Stomach (tissue), 9 donors: ENCODE measurements around the gene ESPN. TPM values are rescaled to one million over a fixed set of nuclear protein-coding genes. Genes with fewer than 3 reads are reported as not detected.

Experiments used
- DNase-seq, 2 donors: peaks; one replicate each; pipeline versions ENCODE4 v3.0.0 to v3.0.0-alpha.2; 2013 to 2019
- H3K27ac ChIP-seq, 5 donors: fragments of 200-600 bp in 4 of 5; sonication (generic) in 4 of 5; one replicate each; pipeline ENCODE4 v1.5.1; 2013 to 2019; ENCODE audit warnings: mild to moderate bottlenecking in 1 of 5, moderate library complexity in 1 of 5
- H3K27me3 ChIP-seq, 3 donors: fragments of 200-600 bp; sonication (generic); one replicate each; pipeline ENCODE4 v1.5.1; 2017 to 2019; ENCODE audit warnings: mixed run types in 1 of 3
- H3K36me3 ChIP-seq, 4 donors: fragments of 200-600 bp; sonication (generic); 1 replicate in 3 of 4; 2 replicates in 1 of 4; pipeline ENCODE4 v1.5.1; 2016 to 2019
- H3K4me1 ChIP-seq, 4 donors: fragments of 200-600 bp; sonication (generic); one replicate each; pipeline ENCODE4 v1.5.1; 2016 to 2019
- H3K4me3 ChIP-seq, 4 donors: fragments of 200-600 bp; sonication (generic) in 3 of 4; one replicate each; pipeline ENCODE4 v1.5.1; 2016 to 2019; ENCODE audit warnings: mild to moderate bottlenecking in 1 of 4
- H3K9me3 ChIP-seq, 4 donors: fragments of 200-600 bp; sonication (generic); one replicate each; pipeline ENCODE4 v1.5.1; 2016 to 2019
- CTCF ChIP-seq, 7 experiments: fragments of 450-650 bp in 4 of 7; fragments of 200-600 bp in 3 of 7; sonication (generic) in 3 of 7; IDR thresholded peaks; one replicate each; pipeline ENCODE4 v1.5.1; 2016 to 2019; ENCODE audit warnings: antibody characterized with exemption in 7 of 7, control low read depth in 2 of 7, mild to moderate bottlenecking in 1 of 7
- EP300 ChIP-seq: sonication (generic); formaldehyde crosslinking; IDR thresholded peaks from one replicate; pipeline ENCODE4 v1.6.1; 2017; ENCODE audit warnings: antibody characterized with exemption
- POLR2A ChIP-seq, 4 donors: fragments of 450-650 bp; IDR thresholded peaks; one replicate each; pipeline ENCODE4 v1.6.1; 2016; ENCODE audit warnings: antibody characterized with exemption in 4 of 4, control low read depth in 2 of 4, mild to moderate bottlenecking in 1 of 4, moderate library complexity in 1 of 4
- POLR2AphosphoS5 ChIP-seq, 3 donors: sonication (generic); formaldehyde crosslinking; IDR thresholded peaks; one replicate each; pipeline ENCODE4 v1.6.1; 2016; ENCODE audit warnings: antibody characterized with exemption in 3 of 3
- WGBS, 5 donors: extraction: QIAGEN DNeasy Blood & Tissue Kit in 3 of 5; methylation state at CpG; one replicate each; pipeline versions ENCODE4 v1.1.5 to v1.1.7; 2013 to 2018; 5-methylcytosine and 5-hydroxymethylcytosine counted together
- intact Hi-C: fragments of 100-400 bp; cut with DNase I; formaldehyde crosslinking; loops from one replicate; pipeline ENCODE4 v1.15.1; 2023; ENCODE audit warnings: low total_unique reads
- polyA plus RNA-seq, 3 donors: library from polyadenylated mRNA; stranded (reverse); fragments of 200-250 nt; gene quantifications; one replicate each; pipeline ENCODE4 v1.2.3, GENCODE V29; 2013
- total RNA-seq, 5 donors: library from RNA; depleted of rRNA; stranded (reverse); fragments of >200 nt; gene quantifications; one replicate each; pipeline versions ENCODE4 v1.1.0 to v1.2.3, GENCODE V29; 2014 to 2016
- donor health status: healthy with polysubstance abuse.
- donor health status: Bipolar disorder and iron deficiency.
- donor health status: healthy.

The ESPN gene
- total and polyA plus RNA-seq, 8 donors, result 1.5 to 68.4 (median 4.8) TPM; not detected in 2

- Histone ChIP-seq H3K4me3 (no peak overlapping the region), H3K4me1 (peaks cover 0 to 7% (median 6%) of the 10 kb centered on the region in 4 donors), H3K27ac (no peak overlapping the region), H3K9me3 (no peaks in the 10 kb centered on the region), H3K36me3 (no peaks in the 10 kb centered on the region), H3K27me3 (peaks cover 12 to 84% (median 41%) of the 10 kb centered on the region in 3 donors)
- no peak for DNase-seq
- intact Hi-C loops, result no loop called here
- TF ChIP-seq CTCF (IDR thresholded peaks at IDR 0.05), result no peak
- TF ChIP-seq POLR2AphosphoS5 (IDR thresholded peaks at IDR 0.05), result no peak
- TF ChIP-seq POLR2A (IDR thresholded peaks at IDR 0.05), result no peak
- no peak for TF ChIP-seq EP300
- 26 to 36% (median 32%) methylated on average over 6 of the region's 6 CpGs for WGBS, 5 donors
Observed at GRCh38 chr1:6412896-6413295, 11.7 kb upstream of the ESPN start.

- Histone ChIP-seq H3K4me3 (no peak overlapping the region), H3K27ac (no peak overlapping the region), H3K9me3 (no peaks in the 10 kb centered on the region), H3K36me3 (no peaks in the 10 kb centered on the region), H3K27me3 (peaks cover 28 to 90% (median 56%) of the 10 kb centered on the region in 3 donors), H3K4me1 (peaks cover 11 to 21% (median 20%) of the 10 kb centered on the region in 4 donors)
- TF ChIP-seq CTCF (IDR thresholded peaks at IDR 0.05), result peak in 1 of 7 experiments; percentile 17
- TF ChIP-seq POLR2A (IDR thresholded peaks at IDR 0.05), result no peak
- DNase-seq, result peak in 1 of 2 donors; percentile 72
- 4 to 9% (median 6%) methylated on average over 15 of the region's 15 CpGs for WGBS, 5 donors
- intact Hi-C loops, result no loop called here
Observed at GRCh38 chr1:6414443-6414844, 10.1 kb upstream of the ESPN start.

GRCh38 chr1:6414881-6415626, 9.5 kb upstream of the ESPN start:
- Histone ChIP-seq H3K4me3 (no peak overlapping the region), H3K27me3 (peaks cover 31 to 96% (median 62%) of the 10 kb centered on the region in 3 donors), H3K27ac (no peak overlapping the region), H3K36me3 (no peaks in the 10 kb centered on the region), H3K9me3 (no peaks in the 10 kb centered on the region), H3K4me1 (peaks cover 18 to 27% (median 26%) of the 10 kb centered on the region in 4 donors)
- DNase-seq, result no peak
- no peak for TF ChIP-seq EP300
- TF ChIP-seq POLR2A (IDR thresholded peaks at IDR 0.05), result no peak
- TF ChIP-seq CTCF (IDR thresholded peaks at IDR 0.05), result no peak
- TF ChIP-seq POLR2AphosphoS5 (IDR thresholded peaks at IDR 0.05), result no peak
- 47 to 62% (median 54%) methylated on average over 17 of the region's 17 CpGs for WGBS, 5 donors
- intact Hi-C loops, result no loop called here

- peaks cover 31 to 100% (median 75%) of the 10 kb centered on the region in 3 donors for H3K27me3 ChIP-seq
- H3K9me3 ChIP-seq, result no peaks in the 10 kb centered on the region
- WGBS, 5 donors, result 70 to 80% (median 78%) methylated on average over 8 of the region's 8 CpGs
- no peaks in the 10 kb centered on the region for H3K36me3 ChIP-seq
- H3K4me3 ChIP-seq, result no peak overlapping the region
- no peak for DNase-seq
- TF ChIP-seq POLR2A (IDR thresholded peaks at IDR 0.05) (no peak), POLR2AphosphoS5 (IDR thresholded peaks at IDR 0.05) (no peak), EP300 (no peak), CTCF (IDR thresholded peaks at IDR 0.05) (no peak)
- H3K4me1 ChIP-seq, result peaks cover 25 to 36% (median 35%) of the 10 kb centered on the region in 4 donors
- intact Hi-C loops, result no loop called here
- no peak overlapping the region for H3K27ac ChIP-seq
Observed at GRCh38 chr1:6416295-6416656, 8.3 kb upstream of the ESPN start.
